ENCODE measurements around the gene KRT86.

Gene KRT86

DNA sequence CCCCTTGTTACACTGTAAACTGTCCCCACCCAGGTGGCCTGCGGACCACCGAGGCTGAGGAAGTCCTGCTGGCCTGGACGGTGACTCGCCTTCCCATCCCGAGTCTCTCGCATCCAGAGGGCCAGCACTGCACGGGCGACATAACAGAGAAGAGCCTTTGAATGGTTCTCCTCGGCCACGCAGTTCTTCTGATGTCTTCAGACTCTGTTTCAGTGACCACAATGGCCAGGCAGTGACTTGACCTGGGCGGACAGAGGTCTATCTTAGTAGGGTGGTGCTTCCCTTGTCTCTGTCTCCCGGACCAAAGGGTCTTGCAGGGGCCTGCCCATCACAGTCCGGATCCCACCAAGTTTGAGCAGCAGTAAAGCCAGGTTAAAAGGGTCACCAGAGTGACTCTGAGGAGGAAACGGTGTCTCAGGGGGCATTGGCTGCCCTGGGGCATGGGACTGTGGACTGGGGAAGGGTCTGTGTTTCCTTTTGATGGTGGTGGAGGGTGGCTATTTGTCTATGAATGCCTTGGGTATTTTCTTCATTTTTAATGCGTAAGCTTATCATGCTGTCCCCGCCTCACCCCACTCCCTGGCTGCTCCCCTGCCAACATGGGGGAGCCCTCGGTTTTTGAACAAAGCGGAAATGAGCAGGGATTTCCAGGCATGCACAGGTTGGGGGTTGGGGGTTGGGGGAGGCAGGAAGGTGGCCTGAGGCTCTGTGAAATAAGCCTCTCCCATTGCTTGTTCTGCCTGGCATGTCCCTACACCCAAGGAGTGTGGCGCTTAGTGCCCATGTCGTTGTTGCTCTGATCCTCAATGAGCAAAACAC, 82.5 kb downstream of the KRT86 start:
- DNase-seq (ENCODE audit: low spot score): no peak

Measured in pons (tissue), 1 donor.